ENCODE measurements around the gene LPAR6. TPM values are rescaled to one million over a fixed set of nuclear protein-coding genes. Genes with fewer than 3 reads are reported as not detected.

LPAR6 gene
- total RNA-seq, 2 donors from 2014 or later = 6.1 to 9.3 TPM

DNA sequence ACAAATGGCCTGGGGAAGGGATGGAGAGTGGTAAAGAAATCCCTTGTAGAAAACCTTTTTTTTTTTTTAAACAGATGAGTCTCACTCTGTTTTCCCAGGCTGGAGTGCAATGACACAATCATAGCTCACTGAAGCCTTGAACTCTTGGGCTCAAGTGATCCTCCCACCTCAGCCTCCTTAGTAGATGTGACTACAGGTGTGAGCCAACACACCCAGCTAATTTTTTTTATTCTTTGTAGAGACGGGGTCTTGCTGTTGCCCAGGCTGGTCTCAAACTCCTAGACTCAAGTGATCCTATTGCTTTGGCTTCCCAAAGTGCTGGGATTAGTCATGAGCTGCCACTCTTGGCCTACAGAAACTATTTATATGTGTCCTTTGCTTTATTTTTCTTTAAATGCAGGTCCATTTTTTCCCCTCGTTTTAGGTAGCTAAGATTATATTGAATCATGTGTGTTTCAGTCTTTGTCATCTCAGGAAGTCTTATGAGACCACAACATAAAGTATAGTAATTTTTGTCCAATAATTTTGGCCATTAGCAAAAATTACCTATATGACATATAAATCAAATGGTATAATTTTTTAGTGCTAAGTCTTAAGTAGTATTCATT lies 10.5 kb downstream of the LPAR6 start:
- peak overlapping the region; percentile 37 to 49 for H3K27ac ChIP-seq
- H3K9me3 ChIP-seq = no peaks in the 10 kb centered on the region
- TF ChIP-seq, protein P1, sequence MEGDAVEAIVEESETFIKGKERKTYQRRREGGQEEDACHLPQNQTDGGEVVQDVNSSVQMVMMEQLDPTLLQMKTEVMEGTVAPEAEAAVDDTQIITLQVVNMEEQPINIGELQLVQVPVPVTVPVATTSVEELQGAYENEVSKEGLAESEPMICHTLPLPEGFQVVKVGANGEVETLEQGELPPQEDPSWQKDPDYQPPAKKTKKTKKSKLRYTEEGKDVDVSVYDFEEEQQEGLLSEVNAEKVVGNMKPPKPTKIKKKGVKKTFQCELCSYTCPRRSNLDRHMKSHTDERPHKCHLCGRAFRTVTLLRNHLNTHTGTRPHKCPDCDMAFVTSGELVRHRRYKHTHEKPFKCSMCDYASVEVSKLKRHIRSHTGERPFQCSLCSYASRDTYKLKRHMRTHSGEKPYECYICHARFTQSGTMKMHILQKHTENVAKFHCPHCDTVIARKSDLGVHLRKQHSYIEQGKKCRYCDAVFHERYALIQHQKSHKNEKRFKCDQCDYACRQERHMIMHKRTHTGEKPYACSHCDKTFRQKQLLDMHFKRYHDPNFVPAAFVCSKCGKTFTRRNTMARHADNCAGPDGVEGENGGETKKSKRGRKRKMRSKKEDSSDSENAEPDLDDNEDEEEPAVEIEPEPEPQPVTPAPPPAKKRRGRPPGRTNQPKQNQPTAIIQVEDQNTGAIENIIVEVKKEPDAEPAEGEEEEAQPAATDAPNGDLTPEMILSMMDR (IDR thresholded peaks at IDR 0.05) = no peak
- peaks cover 0 to 45% of the 10 kb centered on the region in 2 donors for H3K4me1 ChIP-seq
- no peaks in the 10 kb centered on the region for H3K27me3 ChIP-seq
- H3K4me3 ChIP-seq = no peak overlapping the region
- no peaks in the 10 kb centered on the region for H3K36me3 ChIP-seq
- DNase-seq (ENCODE audit: low spot score) = no peak

DNA sequence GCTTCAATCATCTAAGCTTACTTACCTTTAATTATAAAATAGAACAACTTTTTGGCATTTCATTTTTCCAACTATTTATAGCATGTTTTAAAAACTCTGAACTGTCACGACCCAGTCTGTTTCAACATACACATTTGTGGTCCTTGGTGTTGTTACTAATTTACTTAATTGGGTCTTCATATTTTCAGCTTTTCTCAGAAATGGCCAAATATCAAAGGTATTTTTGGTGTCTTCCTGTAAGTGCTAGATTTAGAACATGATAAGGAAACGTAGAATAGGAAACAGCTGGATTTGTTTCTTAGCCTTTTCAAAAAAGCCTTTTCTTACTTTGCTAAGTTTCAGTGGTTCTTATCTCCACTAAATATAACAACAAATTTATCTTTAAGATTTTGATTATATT lies 11.4 kb downstream of the LPAR6 start:
- Histone ChIP-seq H3K27me3 (no peaks in the 10 kb centered on the region), H3K36me3 (no peaks in the 10 kb centered on the region), H3K27ac (peak overlapping the region; percentile 37 to 49), H3K4me1 (peaks cover 0 to 45% of the 10 kb centered on the region in 2 donors), H3K9me3 (no peaks in the 10 kb centered on the region), H3K4me3 (no peak overlapping the region)
- TF ChIP-seq, protein P1 (IDR thresholded peaks at IDR 0.05) = no peak
- DNase-seq (ENCODE audit: low spot score) = no peak

DNA sequence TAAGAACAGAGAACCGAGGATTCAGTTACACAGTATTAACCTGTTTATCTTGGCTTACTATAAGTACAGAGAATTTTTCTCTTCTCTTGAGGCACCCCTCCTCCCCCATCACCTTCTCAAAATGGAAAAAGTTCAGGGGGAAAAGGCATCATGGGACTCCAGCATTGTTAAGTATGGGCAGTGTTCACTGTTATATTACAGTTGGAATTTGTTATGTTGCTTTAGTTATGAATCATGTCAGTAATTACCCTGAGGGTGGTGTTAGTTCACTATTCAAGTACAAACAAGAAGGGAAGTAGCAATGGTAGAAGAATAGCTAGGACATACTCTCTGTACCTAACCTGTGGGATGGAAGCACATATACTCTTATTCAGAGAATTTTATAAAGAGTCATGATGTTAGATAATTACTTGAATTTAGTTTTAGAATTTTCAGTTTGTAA lies 12.0 kb downstream of the LPAR6 start:
- Histone ChIP-seq H3K27ac (peak overlapping the region; percentile 37 to 49), H3K36me3 (no peaks in the 10 kb centered on the region), H3K27me3 (no peaks in the 10 kb centered on the region), H3K4me3 (no peak overlapping the region), H3K9me3 (no peaks in the 10 kb centered on the region), H3K4me1 (peaks cover 0 to 45% of the 10 kb centered on the region in 2 donors)
- no peak for DNase-seq (ENCODE audit: low spot score)
- TF ChIP-seq, protein P1 (IDR thresholded peaks at IDR 0.05) = peak in 1 of 2 donors; percentile 34

DNA sequence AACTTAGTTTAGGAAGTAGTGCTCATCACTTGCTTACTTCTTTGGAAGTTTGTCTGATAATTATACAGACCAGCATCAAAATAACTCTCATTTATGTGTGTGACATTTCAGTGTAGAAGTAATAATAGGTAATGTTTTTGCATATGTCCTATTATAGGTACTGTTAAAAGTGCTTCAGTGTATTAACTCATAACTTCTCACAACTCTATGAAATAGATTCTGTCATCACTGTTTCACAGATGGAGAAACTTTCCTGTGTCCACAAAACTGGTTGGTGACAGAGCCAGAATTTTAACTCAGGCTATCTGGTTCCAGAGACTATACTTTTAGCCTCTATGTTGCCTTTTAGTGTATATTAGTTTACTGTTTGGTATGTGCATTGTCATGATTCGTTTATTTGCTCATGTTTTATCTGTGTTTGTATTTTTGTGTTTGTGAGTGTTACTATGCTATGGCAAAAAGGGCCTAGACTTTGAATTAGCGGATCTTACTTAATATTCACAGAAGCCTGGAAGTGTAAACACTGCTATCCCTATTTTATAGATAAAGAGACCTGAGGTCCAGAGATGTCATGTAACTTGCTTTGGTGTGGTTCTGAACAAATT lies 12.7 kb downstream of the LPAR6 start:
- no peaks in the 10 kb centered on the region for H3K36me3 ChIP-seq
- DNase-seq (ENCODE audit: low spot score) = no peak
- TF ChIP-seq, protein P1 (IDR thresholded peaks at IDR 0.05) = no peak
- H3K27me3 ChIP-seq = no peaks in the 10 kb centered on the region
- peaks cover 0 to 45% of the 10 kb centered on the region in 2 donors for H3K4me1 ChIP-seq
- H3K4me3 ChIP-seq = no peak overlapping the region
- H3K27ac ChIP-seq = peak overlapping the region; percentile 37 to 49
- no peaks in the 10 kb centered on the region for H3K9me3 ChIP-seq

DNA sequence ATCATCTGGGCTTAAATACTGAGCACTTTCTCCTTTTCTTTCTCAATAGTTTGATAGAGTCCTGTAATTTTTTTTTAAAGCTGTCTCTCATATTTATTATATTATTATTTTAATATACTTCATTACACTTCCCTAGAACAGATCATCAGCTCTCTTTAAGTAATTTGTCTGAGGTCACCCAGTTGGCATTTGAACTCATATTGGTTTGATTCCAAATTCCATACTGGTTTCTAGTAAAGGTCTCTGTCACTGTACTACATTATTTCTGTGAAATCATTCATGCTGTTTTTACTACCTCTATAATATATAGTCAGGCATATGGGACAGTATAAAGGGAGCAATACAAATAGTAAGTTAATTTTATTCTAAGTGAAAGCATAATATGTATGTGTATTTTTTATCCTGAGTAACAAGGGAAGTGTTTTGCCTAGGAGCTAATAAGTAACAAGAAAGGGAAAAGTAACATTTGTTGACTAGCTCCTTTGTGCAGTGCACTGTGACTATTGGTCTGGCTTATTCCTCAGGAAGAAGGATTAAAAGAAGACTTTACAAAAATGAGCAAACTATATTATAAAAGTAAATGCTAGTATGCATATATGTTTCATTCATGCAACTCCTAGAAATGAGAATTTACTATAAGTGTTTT lies 14.3 kb downstream of the LPAR6 start:
- Histone ChIP-seq H3K4me1 (peaks cover 0 to 43% of the 10 kb centered on the region in 2 donors), H3K27ac (peak overlapping the region in 1 of 2 donors; percentile 37), H3K4me3 (no peak overlapping the region), H3K9me3 (no peaks in the 10 kb centered on the region), H3K36me3 (peaks cover 12% of the 10 kb centered on the region), H3K27me3 (no peaks in the 10 kb centered on the region)
- TF ChIP-seq, protein P1 (IDR thresholded peaks at IDR 0.05) = no peak
- no peak for DNase-seq (ENCODE audit: low spot score)

Data from right atrium auricular region (tissue), 2 donors.